Kidney (tissue), 14 donors: ENCODE results near the gene CUL3. TPM values are rescaled to one million over a fixed set of nuclear protein-coding genes. Genes with fewer than 3 reads are reported as not detected.

Experiments
- DNase-seq, 5 donors: peaks; one replicate each; pipeline ENCODE4 v3.0.0-alpha.2; 2013 to 2020
- FAIRE-seq: peaks from 2 replicates; lab custom pipeline; 2012; peaks lifted over from hg19 to GRCh38; lab: Jason Lieb, UNC
- H3K27ac ChIP-seq, 2 donors: one replicate each; pipeline ENCODE4 v1.7.0; 2013; ENCODE audit warnings: low read depth in 2 of 2, low read length in 2 of 2, inconsistent platforms in 1 of 2
- H3K27me3 ChIP-seq: one replicate; pipeline ENCODE4 v1.7.1; 2013; ENCODE audit warnings: low read length, inconsistent platforms; ENCODE audit not compliant: control insufficient read depth, insufficient read depth
- H3K36me3 ChIP-seq, 3 donors: one replicate each; pipeline versions ENCODE4 v1.7.0 to v1.7.1; 2013; ENCODE audit warnings: low read length in 3 of 3, control low read depth in 1 of 3, inconsistent platforms in 1 of 3; ENCODE audit not compliant: insufficient read depth in 3 of 3, control insufficient read depth in 2 of 3
- H3K4me1 ChIP-seq, 3 donors: one replicate each; pipeline versions ENCODE4 v1.7.0 to v1.7.1; 2013; ENCODE audit warnings: low read length in 3 of 3, inconsistent platforms in 1 of 3, low read depth in 1 of 3; ENCODE audit not compliant: control insufficient read depth in 2 of 3, insufficient read depth in 2 of 3
- H3K4me3 ChIP-seq, 3 donors: one replicate each; pipeline versions ENCODE4 v1.7.0 to v1.8.1; 2013; ENCODE audit warnings: low read length in 3 of 3, control low read depth in 1 of 3, inconsistent platforms in 1 of 3
- H3K9ac ChIP-seq, 3 donors: one replicate each; pipeline versions ENCODE4 v1.7.0 to v1.7.1; 2013; ENCODE audit warnings: low read length in 3 of 3, control low read depth in 1 of 3, inconsistent platforms in 1 of 3
- H3K9me3 ChIP-seq, 3 donors: one replicate each; pipeline versions ENCODE4 v1.7.0 to v1.7.1; 2013; ENCODE audit warnings: low read length in 3 of 3, control low read depth in 1 of 3, inconsistent platforms in 1 of 3; ENCODE audit not compliant: control insufficient read depth in 2 of 3, insufficient read depth in 1 of 3
- CTCF ChIP-seq: IDR thresholded peaks from 3 replicates; pipeline ENCODE4 v1.5.1; 2012; ENCODE audit warnings: mild to moderate bottlenecking, moderate library complexity, borderline replicate concordance; ENCODE audit not compliant: insufficient read depth; ENCODE audit errors: extremely low read depth
- intact Hi-C: fragments of 100-400 bp; cut with DNase I; formaldehyde crosslinking; loops from one replicate; pipeline ENCODE4 v1.11.1; 2022
- polyA plus RNA-seq: library from polyadenylated mRNA; stranded (reverse); fragments of 350-450 nt; fragmentation: Illumina TruSeq; extraction: RNeasy Lipid Tissue Mini Kit (QIAGEN cat#74804); gene quantifications from one replicate; pipeline ENCODE4 v1.2.3, GENCODE V29; 2014; ENCODE audit warnings: low read depth, low replicate concordance; ENCODE audit not compliant: insufficient read depth
- total RNA-seq: library from RNA; stranded (reverse); fragmentation: NEBNext Ultra II Directional; extraction: Animal tissue kit (Norgen Biotek cat#: 25700); gene quantifications from one replicate; pipeline ENCODE4 v1.2.1, GENCODE V29; 2021
- donor health status: control.
- donor health status: control.
- donor health status: control.
- donor health status: control.
- donor health status: control.
- donor health status: DM: yes; HTN: yes; CAD: no.
- donor health status: Normal renal cell carcinoma (clear cell type).

Gene CUL3
- total and polyA plus RNA-seq, 2 donors from 2014 or later, result 78.5 to 81.2 TPM

- Histone ChIP-seq H3K9me3 (no peaks in the 10 kb centered on the region), H3K27ac (no peak overlapping the region), H3K9ac (no peak overlapping the region), H3K36me3 (peaks cover 0 to 2% (median 2%) of the 10 kb centered on the region in 3 donors), H3K27me3 (no peaks in the 10 kb centered on the region), H3K4me1 (peaks cover 0 to 7% (median 0%) of the 10 kb centered on the region in 3 donors), H3K4me3 (no peak overlapping the region)
- no peak for TF ChIP-seq CTCF
- FAIRE-seq (no peak), DNase-seq (no peak)
- intact Hi-C loops, result no loop called here
Measured at GRCh38 chr2:224562831-224563230, 22.3 kb downstream of the CUL3 start.

- H3K27me3 ChIP-seq, result no peaks in the 10 kb centered on the region
- H3K36me3 ChIP-seq, result no peaks in the 10 kb centered on the region
- H3K4me1 ChIP-seq, result peaks cover 0 to 7% (median 0%) of the 10 kb centered on the region in 3 donors
- intact Hi-C loops, result no loop called here
- TF ChIP-seq CTCF, result no peak
- DNase-seq (no peak), FAIRE-seq (no peak)
- no peaks in the 10 kb centered on the region for H3K9me3 ChIP-seq
- H3K27ac ChIP-seq, result no peak overlapping the region
- H3K9ac ChIP-seq, result no peak overlapping the region
- no peak overlapping the region for H3K4me3 ChIP-seq
Measured at GRCh38 chr2:224561234-224562005, 23.7 kb downstream of the CUL3 start.

GRCh38 chr2:224560549-224560948 is 24.6 kb downstream of the CUL3 start:
- Histone ChIP-seq H3K4me3 (no peak overlapping the region), H3K27me3 (no peaks in the 10 kb centered on the region), H3K4me1 (peaks cover 0 to 5% (median 0%) of the 10 kb centered on the region in 3 donors), H3K27ac (no peak overlapping the region), H3K9ac (no peak overlapping the region), H3K9me3 (no peaks in the 10 kb centered on the region), H3K36me3 (no peaks in the 10 kb centered on the region)
- no peak for TF ChIP-seq CTCF
- no peak for DNase-seq
- FAIRE-seq, result no peak
- intact Hi-C loops, result no loop called here

- no peaks in the 10 kb centered on the region for H3K9me3 ChIP-seq
- no peak overlapping the region for H3K27ac ChIP-seq
- TF ChIP-seq CTCF, result no peak
- no peaks in the 10 kb centered on the region for H3K27me3 ChIP-seq
- no peaks in the 10 kb centered on the region for H3K36me3 ChIP-seq
- no peak for DNase-seq
- no peak for FAIRE-seq
- no peak overlapping the region for H3K9ac ChIP-seq
- no peak overlapping the region for H3K4me3 ChIP-seq
- H3K4me1 ChIP-seq, result peaks cover 0 to 2% (median 0%) of the 10 kb centered on the region in 3 donors
- intact Hi-C loops, result no loop called here
Measured at GRCh38 chr2:224557610-224558009, 27.6 kb downstream of the CUL3 start.
